Measurements from ENCODE around the gene MYEOV.

GRCh38 chr11:69327741-69328191 lies 33.8 kb downstream of the MYEOV start:
- TF ChIP-seq, protein P1, sequence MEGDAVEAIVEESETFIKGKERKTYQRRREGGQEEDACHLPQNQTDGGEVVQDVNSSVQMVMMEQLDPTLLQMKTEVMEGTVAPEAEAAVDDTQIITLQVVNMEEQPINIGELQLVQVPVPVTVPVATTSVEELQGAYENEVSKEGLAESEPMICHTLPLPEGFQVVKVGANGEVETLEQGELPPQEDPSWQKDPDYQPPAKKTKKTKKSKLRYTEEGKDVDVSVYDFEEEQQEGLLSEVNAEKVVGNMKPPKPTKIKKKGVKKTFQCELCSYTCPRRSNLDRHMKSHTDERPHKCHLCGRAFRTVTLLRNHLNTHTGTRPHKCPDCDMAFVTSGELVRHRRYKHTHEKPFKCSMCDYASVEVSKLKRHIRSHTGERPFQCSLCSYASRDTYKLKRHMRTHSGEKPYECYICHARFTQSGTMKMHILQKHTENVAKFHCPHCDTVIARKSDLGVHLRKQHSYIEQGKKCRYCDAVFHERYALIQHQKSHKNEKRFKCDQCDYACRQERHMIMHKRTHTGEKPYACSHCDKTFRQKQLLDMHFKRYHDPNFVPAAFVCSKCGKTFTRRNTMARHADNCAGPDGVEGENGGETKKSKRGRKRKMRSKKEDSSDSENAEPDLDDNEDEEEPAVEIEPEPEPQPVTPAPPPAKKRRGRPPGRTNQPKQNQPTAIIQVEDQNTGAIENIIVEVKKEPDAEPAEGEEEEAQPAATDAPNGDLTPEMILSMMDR (IDR thresholded peaks at IDR 0.05): no peak
- TF ChIP-seq EP300 (IDR thresholded peaks at IDR 0.05) (no peak), POLR2A (IDR thresholded peaks at IDR 0.05; ENCODE audit: low read depth) (no peak), POLR2AphosphoS5 (IDR thresholded peaks at IDR 0.05) (no peak)

Measured in esophagus muscularis mucosa (tissue), 4 donors.